Loucy (cell line): Measurements from ENCODE around the gene PILRB.
"Not testable (repeated sequence)": the region's sequence is repeated elsewhere in the genome, so short reads cannot be mapped to it uniquely, and the experiment has no call there.

Experiments
- EZH2phosphoT487 ChIP-seq: fragments of 200-600 bp; IDR thresholded peaks from 2 replicates; pipeline ENCODE4 v1.6.1; 2018; ENCODE audit warnings: antibody characterized with exemption, mild to moderate bottlenecking, moderate library complexity, borderline replicate concordance
- TF ChIP-seq, protein P1 (sequence below): fragments of 200-600 bp; sonication (generic); conservative IDR thresholded peaks from 2 replicates; pipeline ENCODE4 v1.5.1; 2014; ENCODE audit warnings: mild to moderate bottlenecking, antibody characterized with exemption, low read length

DNA sequence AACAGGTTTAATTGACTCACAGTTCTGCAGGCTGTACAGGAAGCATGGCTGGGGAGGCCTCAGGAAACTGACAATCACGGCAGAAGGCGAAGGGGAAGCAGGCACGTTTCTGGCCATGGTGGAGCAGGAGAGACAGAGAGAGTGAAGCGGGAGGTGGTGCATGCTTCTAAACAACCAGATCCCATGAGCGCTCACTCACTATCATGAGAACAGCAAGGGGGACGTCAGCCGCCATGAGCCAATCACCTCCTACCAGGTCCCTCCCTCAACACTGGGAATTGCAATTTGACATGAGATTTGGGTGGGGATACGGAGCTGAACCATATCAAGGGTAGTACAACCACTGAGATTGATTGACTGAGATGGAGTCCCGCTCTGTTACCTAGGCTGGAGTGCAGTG is 32.2 kb upstream of the PILRB start:
- TF ChIP-seq, protein P1, sequence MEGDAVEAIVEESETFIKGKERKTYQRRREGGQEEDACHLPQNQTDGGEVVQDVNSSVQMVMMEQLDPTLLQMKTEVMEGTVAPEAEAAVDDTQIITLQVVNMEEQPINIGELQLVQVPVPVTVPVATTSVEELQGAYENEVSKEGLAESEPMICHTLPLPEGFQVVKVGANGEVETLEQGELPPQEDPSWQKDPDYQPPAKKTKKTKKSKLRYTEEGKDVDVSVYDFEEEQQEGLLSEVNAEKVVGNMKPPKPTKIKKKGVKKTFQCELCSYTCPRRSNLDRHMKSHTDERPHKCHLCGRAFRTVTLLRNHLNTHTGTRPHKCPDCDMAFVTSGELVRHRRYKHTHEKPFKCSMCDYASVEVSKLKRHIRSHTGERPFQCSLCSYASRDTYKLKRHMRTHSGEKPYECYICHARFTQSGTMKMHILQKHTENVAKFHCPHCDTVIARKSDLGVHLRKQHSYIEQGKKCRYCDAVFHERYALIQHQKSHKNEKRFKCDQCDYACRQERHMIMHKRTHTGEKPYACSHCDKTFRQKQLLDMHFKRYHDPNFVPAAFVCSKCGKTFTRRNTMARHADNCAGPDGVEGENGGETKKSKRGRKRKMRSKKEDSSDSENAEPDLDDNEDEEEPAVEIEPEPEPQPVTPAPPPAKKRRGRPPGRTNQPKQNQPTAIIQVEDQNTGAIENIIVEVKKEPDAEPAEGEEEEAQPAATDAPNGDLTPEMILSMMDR: not testable (repeated sequence)
- TF ChIP-seq EZH2phosphoT487: not testable (repeated sequence)
